Measurements from ENCODE around the gene ESCO1.

GRCh38 chr18:21499997-21500396 lies 100.5 kb downstream of the ESCO1 start:
- TF ChIP-seq, protein P1, sequence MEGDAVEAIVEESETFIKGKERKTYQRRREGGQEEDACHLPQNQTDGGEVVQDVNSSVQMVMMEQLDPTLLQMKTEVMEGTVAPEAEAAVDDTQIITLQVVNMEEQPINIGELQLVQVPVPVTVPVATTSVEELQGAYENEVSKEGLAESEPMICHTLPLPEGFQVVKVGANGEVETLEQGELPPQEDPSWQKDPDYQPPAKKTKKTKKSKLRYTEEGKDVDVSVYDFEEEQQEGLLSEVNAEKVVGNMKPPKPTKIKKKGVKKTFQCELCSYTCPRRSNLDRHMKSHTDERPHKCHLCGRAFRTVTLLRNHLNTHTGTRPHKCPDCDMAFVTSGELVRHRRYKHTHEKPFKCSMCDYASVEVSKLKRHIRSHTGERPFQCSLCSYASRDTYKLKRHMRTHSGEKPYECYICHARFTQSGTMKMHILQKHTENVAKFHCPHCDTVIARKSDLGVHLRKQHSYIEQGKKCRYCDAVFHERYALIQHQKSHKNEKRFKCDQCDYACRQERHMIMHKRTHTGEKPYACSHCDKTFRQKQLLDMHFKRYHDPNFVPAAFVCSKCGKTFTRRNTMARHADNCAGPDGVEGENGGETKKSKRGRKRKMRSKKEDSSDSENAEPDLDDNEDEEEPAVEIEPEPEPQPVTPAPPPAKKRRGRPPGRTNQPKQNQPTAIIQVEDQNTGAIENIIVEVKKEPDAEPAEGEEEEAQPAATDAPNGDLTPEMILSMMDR (optimal IDR thresholded peaks at IDR 0.05 in 1 of 3, IDR thresholded peaks at IDR 0.05 in 1 of 3, conservative IDR thresholded peaks at IDR 0.05 in 1 of 3; ENCODE audit: extremely low read depth in 1 of 3, insufficient read depth in 2 of 3, low read length in 3 of 3) = no peak
- no peak for TF ChIP-seq EZH2 (IDR thresholded peaks at IDR 0.05; ENCODE audit: low read length)
